Mucosa of descending colon (tissue), 3 donors: ENCODE data around the gene ZDHHC7. TPM values are rescaled to one million over a fixed set of nuclear protein-coding genes. Genes with fewer than 3 reads are reported as not detected.
"Not testable (repeated sequence)": the region's sequence is repeated elsewhere in the genome, so short reads cannot be mapped to it uniquely, and the experiment has no call there.

Source experiments
- ATAC-seq: fragments of 200-7000 bp; cut with Tn5 transposase; one replicate; pipeline ENCODE4 v1.9.1; 2020; ENCODE audit warnings: mild to moderate bottlenecking, moderate library complexity
- DNase-seq, 3 donors: peaks; one replicate each; pipeline ENCODE4 v3.0.0-alpha.2; 2020
- H3K36me3 ChIP-seq: fragments of 200-600 bp; one replicate; pipeline ENCODE4 v1.8.0; 2021; ENCODE audit warnings: low read depth, mild to moderate bottlenecking
- H3K4me1 ChIP-seq: fragments of 200-600 bp; one replicate; pipeline ENCODE4 v1.8.0; 2021; ENCODE audit warnings: low read depth, mild to moderate bottlenecking
- H3K4me3 ChIP-seq: fragments of 200-600 bp; one replicate; pipeline ENCODE4 v1.8.0; 2021; ENCODE audit warnings: mild to moderate bottlenecking
- H3K9me3 ChIP-seq: fragments of 200-600 bp; one replicate; pipeline ENCODE4 v1.8.0; 2021; ENCODE audit warnings: mild to moderate bottlenecking
- CTCF ChIP-seq: fragments of 200-600 bp; IDR thresholded peaks from one replicate; pipeline ENCODE4 v1.8.0; 2022; ENCODE audit warnings: antibody characterized with exemption, mild to moderate bottlenecking
- intact Hi-C, 2 donors: fragments of 100-400 bp; cut with DNase I in 1 of 2; cut with micrococcal nuclease in 1 of 2; formaldehyde crosslinking; loops; one replicate each; pipeline versions ENCODE4 v1.11.0 to v1.11.1; 2022; cut with DNase I, micrococcal nuclease
- total RNA-seq, 3 donors: library from RNA; stranded (reverse); fragmentation: NEBNext Ultra II Directional in 2 of 3; extraction: Animal tissue kit (Norgen Biotek cat#: 25700) in 2 of 3; gene quantifications; one replicate each; pipeline versions ENCODE4 v1.2.1 to v1.2.4, GENCODE V29; 2021 to 2023
- donor health status: DM: no; HTN: no; CAD: no; lungs with moderate emphysema.
- donor health status: DM: no; HTN: no; CAD: no.
- donor health status: DM: no; HTN: yes; CAD: no.

Gene ZDHHC7
- total RNA-seq, 3 donors from 2014 or later, result 69.8 to 96.1 (median 78.7) TPM

- DNase-seq, result no peak
- H3K36me3 ChIP-seq, result no peaks in the 10 kb centered on the region
- H3K4me3 ChIP-seq, result no peak overlapping the region
- ATAC-seq, result no peak
- H3K9me3 ChIP-seq, result no peaks in the 10 kb centered on the region
- no peak for TF ChIP-seq CTCF
- peaks cover 30% of the 10 kb centered on the region for H3K4me1 ChIP-seq
- intact Hi-C loops, result no loop called here
Observed at GRCh38 chr16:85033171-85033570, 21.8 kb upstream of the ZDHHC7 start.

- H3K4me3 ChIP-seq, H3K36me3 ChIP-seq, H3K9me3 ChIP-seq, ATAC-seq, intact Hi-C loops, DNase-seq: not testable (repeated sequence)
- H3K4me1 ChIP-seq, result peaks cover 33% of the 10 kb centered on the region
Observed at GRCh38 chr16:85032187-85032586, 20.9 kb upstream of the ZDHHC7 start.

GRCh38 chr16:85031451-85031850, 20.1 kb upstream of the ZDHHC7 start:
- Histone ChIP-seq H3K4me3 (no peak overlapping the region), H3K4me1 (peaks cover 37% of the 10 kb centered on the region), H3K36me3 (no peaks in the 10 kb centered on the region), H3K9me3 (no peaks in the 10 kb centered on the region)
- TF ChIP-seq CTCF, result no peak
- intact Hi-C loops, result no loop called here
- DNase-seq (no peak), ATAC-seq (no peak)

- no peak overlapping the region for H3K4me3 ChIP-seq
Observed at GRCh38 chr16:85029981-85030401, 18.7 kb upstream of the ZDHHC7 start.

GRCh38 chr16:85029408-85029784, 18.1 kb upstream of the ZDHHC7 start:
- DNase-seq, result peak in 1 of 3 donors; percentile 41
- peak; percentile 35 for ATAC-seq
- H3K4me3 ChIP-seq, result no peak overlapping the region

More at GRCh38 chr16:85029981-85030401, 18.7 kb upstream of the ZDHHC7 start:
- Histone ChIP-seq H3K9me3 (no peaks in the 10 kb centered on the region), H3K36me3 (no peaks in the 10 kb centered on the region), H3K4me1 (peaks cover 39% of the 10 kb centered on the region)
- DNase-seq, result peak in 1 of 3 donors; percentile 38
- ATAC-seq, result peak; percentile 1
- no peak for TF ChIP-seq CTCF
- intact Hi-C loops, result no loop called here

More at GRCh38 chr16:85029408-85029784, 18.1 kb upstream of the ZDHHC7 start:
- intact Hi-C loops, result no loop called here
- Histone ChIP-seq H3K4me1 (peaks cover 39% of the 10 kb centered on the region), H3K9me3 (no peaks in the 10 kb centered on the region), H3K36me3 (no peaks in the 10 kb centered on the region)
- no peak for TF ChIP-seq CTCF
